ENCODE data around the gene SLC35E2B.

Gene SLC35E2B

DNA sequence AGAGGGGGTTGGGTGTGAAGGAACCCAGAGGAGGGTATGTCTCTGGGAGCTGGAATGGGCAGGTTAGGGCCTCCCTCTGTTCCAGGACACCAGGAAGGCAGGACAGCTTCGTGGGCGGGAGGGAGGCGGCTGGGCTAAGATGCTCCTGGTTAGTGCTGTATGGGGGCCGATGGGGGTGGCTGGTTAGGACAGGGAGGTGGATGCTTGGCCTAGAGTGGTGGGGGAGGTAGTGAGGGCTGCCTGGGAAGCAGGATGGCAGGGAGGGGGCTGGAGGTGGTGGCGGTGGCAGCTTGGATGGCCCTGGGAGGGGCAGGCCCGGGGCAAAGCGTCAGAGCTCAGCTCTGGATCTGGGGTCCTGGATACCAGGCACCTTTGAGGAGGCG, 66.8 kb downstream of the SLC35E2B start:
- H3K4me1 ChIP-seq (ENCODE audit: control insufficient read depth, insufficient read depth, low read length) = no peaks in the 10 kb centered on the region

DNA sequence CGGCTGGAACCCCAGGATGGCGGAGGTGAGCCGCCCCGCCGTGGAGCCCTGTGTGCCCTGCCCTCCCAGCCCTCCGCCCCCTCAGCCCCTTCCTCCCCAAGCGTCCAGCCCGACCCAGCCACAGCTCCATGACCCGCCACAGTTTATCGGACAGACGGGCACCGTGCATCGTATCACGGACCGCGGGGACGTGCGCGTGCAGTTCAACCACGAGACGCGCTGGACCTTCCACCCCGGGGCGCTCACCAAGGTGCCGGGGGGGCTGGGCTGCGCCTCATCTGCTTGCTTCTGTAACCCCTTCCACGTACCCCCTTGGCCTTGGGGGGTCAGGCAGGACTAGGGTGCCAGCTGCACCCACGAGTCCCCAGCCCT, 67.2 kb downstream of the SLC35E2B start:
- Histone ChIP-seq H3K36me3 (ENCODE audit: control insufficient read depth, insufficient read depth, low read length) (no peaks in the 10 kb centered on the region; the same call in 1 of the 2 replicates), H3K4me1 (ENCODE audit: control insufficient read depth, insufficient read depth, low read length) (no peaks in the 10 kb centered on the region), H3K9ac (ENCODE audit: low read length) (no peak overlapping the region), H3K9me3 (ENCODE audit: control insufficient read depth, insufficient read depth, low read depth, low read length) (no peaks in the 10 kb centered on the region), H3K27ac (ENCODE audit: low read depth, low read length) (no peak overlapping the region), H3K27me3 (ENCODE audit: control insufficient read depth, insufficient read depth, low read length) (no peaks in the 10 kb centered on the region), H3K4me3 (ENCODE audit: low read depth, low read length) (no peak overlapping the region)

More for the DNA sequence above, 66.8 kb downstream of the SLC35E2B start:
- no peaks in the 10 kb centered on the region for H3K27me3 ChIP-seq (ENCODE audit: control insufficient read depth, insufficient read depth, low read length)
- no peak overlapping the region for H3K9ac ChIP-seq (ENCODE audit: low read length)
- no peak overlapping the region for H3K27ac ChIP-seq (ENCODE audit: low read depth, low read length)
- H3K36me3 ChIP-seq (ENCODE audit: control insufficient read depth, insufficient read depth, low read length) = no peaks in the 10 kb centered on the region; the same call in 1 of the 2 replicates
- H3K4me3 ChIP-seq (ENCODE audit: low read depth, low read length) = no peak overlapping the region
- H3K9me3 ChIP-seq (ENCODE audit: control insufficient read depth, insufficient read depth, low read depth, low read length) = no peaks in the 10 kb centered on the region

DNA sequence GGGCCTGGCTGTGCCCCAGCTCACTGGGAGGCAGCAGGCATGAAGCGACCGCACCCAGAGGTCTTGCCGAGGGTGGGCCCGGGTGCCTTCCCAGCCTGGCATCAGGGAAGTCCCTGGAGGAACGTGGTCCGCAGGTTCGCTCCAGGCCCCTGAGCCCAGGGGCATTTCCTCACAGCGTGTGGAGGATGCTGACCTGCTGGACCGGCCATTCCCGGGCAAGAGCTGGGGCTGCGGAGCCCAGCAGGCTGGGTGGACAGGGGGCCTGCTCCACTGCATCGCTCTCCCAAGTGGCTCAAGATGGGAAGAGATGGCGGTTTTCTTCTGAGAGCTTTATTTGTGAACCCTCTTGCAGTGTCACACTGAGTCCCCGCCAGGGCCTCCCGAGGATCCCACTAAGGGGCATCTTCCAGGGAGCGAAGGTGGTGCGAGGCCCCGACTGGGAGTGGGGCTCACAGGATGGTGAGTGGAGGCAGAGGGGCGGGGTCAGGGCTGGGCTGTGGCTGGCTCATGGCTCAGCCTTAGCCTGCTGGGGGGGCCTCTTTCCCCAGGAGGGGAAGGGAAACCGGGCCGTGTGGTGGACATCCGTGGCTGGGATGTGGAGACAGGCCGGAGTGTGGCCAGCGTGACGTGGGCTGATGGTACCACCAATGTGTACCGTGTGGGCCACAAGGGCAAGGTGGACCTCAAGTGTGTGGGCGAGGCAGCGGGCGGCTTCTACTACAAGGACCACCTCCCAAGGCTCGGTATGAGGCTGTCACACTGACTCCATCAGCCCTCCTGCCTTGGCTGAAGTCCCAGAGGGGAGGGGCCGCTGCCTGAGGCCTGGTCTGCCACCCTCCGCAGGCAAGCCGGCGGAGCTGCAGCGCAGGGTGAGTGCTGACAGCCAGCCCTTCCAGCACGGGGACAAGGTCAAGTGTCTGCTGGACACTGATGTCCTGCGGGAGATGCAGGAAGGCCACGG, 67.9 kb downstream of the SLC35E2B start:
- no peaks in the 10 kb centered on the region for H3K9me3 ChIP-seq (ENCODE audit: control insufficient read depth, insufficient read depth, low read depth, low read length)
- H3K4me3 ChIP-seq (ENCODE audit: low read depth, low read length) = no peak overlapping the region
- no peak overlapping the region for H3K27ac ChIP-seq (ENCODE audit: low read depth, low read length)
- no peaks in the 10 kb centered on the region; the same call in 1 of the 2 replicates for H3K36me3 ChIP-seq (ENCODE audit: control insufficient read depth, insufficient read depth, low read length)
- H3K9ac ChIP-seq (ENCODE audit: low read length) = no peak overlapping the region
- H3K4me1 ChIP-seq (ENCODE audit: control insufficient read depth, insufficient read depth, low read length) = no peaks in the 10 kb centered on the region
- no peaks in the 10 kb centered on the region for H3K27me3 ChIP-seq (ENCODE audit: control insufficient read depth, insufficient read depth, low read length)

DNA sequence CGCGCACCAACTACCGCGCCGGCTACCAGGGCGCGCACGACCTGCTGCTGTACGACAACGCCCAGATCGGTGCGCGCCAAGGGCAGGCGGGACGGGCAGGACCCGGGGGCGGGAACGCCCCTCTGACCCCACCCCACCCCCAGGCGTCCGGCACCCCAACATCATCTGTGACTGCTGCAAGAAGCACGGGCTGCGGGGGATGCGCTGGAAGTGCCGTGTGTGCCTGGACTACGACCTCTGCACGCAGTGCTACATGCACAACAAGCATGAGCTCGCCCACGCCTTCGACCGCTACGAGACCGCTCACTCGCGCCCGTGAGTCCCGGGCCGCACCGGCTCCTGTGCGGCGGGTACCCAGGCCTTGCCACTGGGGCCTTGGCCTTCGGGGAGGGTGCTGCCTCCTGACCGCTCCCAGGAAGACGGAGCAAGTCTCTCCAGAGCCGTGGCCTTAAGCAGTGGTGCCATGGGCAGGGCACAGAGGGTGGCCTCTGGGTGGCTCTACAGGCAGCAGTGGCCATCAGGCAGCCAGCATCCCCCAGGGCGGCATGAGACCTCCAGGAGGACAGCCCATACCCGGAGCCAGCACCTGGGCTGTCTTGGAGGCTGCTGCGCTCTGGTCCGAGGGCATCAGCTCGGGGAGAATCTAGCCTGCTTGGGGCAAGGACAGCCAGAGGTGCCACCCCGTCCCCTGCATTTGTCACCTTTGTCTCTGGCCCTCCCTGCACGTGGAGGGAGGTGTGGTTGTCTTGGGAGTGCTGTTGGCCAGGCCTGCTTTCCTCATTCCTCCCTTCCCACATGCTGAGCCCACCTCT, 68.8 kb downstream of the SLC35E2B start:
- Histone ChIP-seq H3K9me3 (ENCODE audit: control insufficient read depth, insufficient read depth, low read depth, low read length) (no peaks in the 10 kb centered on the region), H3K4me1 (ENCODE audit: control insufficient read depth, insufficient read depth, low read length) (no peaks in the 10 kb centered on the region), H3K36me3 (ENCODE audit: control insufficient read depth, insufficient read depth, low read length) (no peaks in the 10 kb centered on the region; the same call in 1 of the 2 replicates), H3K27me3 (ENCODE audit: control insufficient read depth, insufficient read depth, low read length) (no peaks in the 10 kb centered on the region), H3K4me3 (ENCODE audit: low read depth, low read length) (no peak overlapping the region), H3K9ac (ENCODE audit: low read length) (no peak overlapping the region), H3K27ac (ENCODE audit: low read depth, low read length) (no peak overlapping the region)

DNA sequence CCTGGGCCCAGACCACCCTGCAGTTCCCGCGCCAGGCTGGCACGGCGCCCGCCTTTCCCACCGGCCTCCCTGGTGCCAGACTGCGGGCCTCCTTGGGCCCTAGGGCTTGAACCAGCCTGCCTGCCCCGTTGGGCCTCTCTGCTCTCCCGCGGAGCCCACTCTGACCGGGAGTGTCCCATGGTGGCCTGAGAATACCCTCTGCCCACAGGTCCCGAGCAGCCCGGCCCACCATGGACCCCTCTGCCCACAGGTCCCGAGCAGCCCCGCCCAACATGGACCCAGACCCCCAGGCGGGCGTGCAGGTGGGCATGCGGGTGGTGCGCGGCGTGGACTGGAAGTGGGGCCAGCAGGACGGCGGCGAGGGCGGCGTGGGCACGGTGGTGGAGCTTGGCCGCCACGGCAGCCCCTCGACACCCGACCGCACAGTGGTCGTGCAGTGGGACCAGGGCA, 69.4 kb downstream of the SLC35E2B start:
- no peaks in the 10 kb centered on the region for H3K36me3 ChIP-seq (ENCODE audit: control insufficient read depth, insufficient read depth, low read length)
- H3K4me3 ChIP-seq (ENCODE audit: low read depth, low read length) = no peak overlapping the region
- no peak overlapping the region for H3K9ac ChIP-seq (ENCODE audit: low read length)
- no peaks in the 10 kb centered on the region for H3K27me3 ChIP-seq (ENCODE audit: control insufficient read depth, insufficient read depth, low read length)
- H3K27ac ChIP-seq (ENCODE audit: low read depth, low read length) = no peak overlapping the region
- no peaks in the 10 kb centered on the region for H3K9me3 ChIP-seq (ENCODE audit: control insufficient read depth, insufficient read depth, low read depth, low read length)
- H3K4me1 ChIP-seq (ENCODE audit: control insufficient read depth, insufficient read depth, low read length) = no peaks in the 10 kb centered on the region

DNA sequence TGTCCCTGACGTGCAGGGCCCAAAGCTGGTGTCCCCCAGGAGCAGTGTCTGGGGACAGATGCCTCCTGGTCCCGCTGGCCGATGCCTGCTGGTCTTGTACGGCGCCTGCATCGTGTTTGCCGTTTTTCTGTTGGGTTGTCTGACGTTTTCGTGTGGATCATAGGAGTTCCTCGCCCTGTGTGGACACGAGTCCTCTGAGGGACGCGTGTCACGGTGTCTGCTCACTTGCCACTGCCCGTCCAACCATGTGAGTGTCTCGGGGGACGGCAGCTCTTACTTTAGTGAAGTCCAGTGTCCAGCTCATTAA, 69.9 kb downstream of the SLC35E2B start:
- Histone ChIP-seq H3K4me1 (ENCODE audit: control insufficient read depth, insufficient read depth, low read length) (no peaks in the 10 kb centered on the region), H3K4me3 (ENCODE audit: low read depth, low read length) (no peak overlapping the region), H3K9ac (ENCODE audit: low read length) (no peak overlapping the region), H3K27me3 (ENCODE audit: control insufficient read depth, insufficient read depth, low read length) (no peaks in the 10 kb centered on the region), H3K9me3 (ENCODE audit: control insufficient read depth, insufficient read depth, low read depth, low read length) (no peaks in the 10 kb centered on the region), H3K36me3 (ENCODE audit: control insufficient read depth, insufficient read depth, low read length) (peaks cover 5% of the 10 kb centered on the region), H3K27ac (ENCODE audit: low read depth, low read length) (no peak overlapping the region)

DNA sequence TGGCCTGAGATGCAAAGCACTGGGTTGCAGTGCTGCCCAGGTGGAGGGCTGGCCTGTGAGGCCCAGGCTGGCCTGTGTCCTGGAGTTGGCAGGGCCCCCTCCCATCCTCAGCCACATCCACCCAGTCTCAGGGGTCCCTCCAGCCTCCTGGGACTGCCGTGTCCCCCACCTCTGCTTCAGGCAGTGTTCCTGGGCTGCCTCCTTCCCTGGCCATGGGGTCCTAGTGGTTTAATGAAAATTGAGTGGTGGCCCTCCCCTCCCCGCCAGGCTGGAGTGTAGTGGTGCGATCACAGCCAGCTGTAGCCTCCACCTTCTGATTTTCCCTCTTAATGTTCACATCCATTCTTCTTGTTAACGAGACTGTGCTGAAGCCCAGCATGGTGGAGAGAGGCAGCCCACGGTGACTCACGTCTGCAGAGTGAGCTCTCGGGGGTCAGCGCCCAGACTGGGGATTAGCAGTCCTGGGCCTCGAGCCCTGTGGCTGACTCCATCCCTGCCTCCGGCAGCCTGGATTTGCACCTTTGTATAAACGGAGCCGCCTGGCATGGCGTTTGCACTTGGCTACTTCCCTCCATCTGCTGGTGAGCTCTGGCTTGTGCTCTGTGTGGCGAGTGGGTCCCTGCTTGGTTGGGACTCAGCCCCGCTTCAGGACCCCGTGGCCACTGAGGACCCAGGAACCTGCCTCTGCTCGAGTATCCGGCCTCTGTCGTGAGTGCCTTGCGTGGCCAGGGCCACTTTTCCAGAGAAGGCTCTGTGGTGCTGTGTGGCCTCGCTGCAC, 70.4 kb downstream of the SLC35E2B start:
- Histone ChIP-seq H3K27ac (ENCODE audit: low read depth, low read length) (no peak overlapping the region), H3K9me3 (ENCODE audit: control insufficient read depth, insufficient read depth, low read depth, low read length) (no peaks in the 10 kb centered on the region), H3K9ac (ENCODE audit: low read length) (no peak overlapping the region), H3K4me3 (ENCODE audit: low read depth, low read length) (no peak overlapping the region), H3K4me1 (ENCODE audit: control insufficient read depth, insufficient read depth, low read length) (no peaks in the 10 kb centered on the region), H3K27me3 (ENCODE audit: control insufficient read depth, insufficient read depth, low read length) (no peaks in the 10 kb centered on the region), H3K36me3 (ENCODE audit: control insufficient read depth, insufficient read depth, low read length) (peaks cover 6% of the 10 kb centered on the region)

DNA sequence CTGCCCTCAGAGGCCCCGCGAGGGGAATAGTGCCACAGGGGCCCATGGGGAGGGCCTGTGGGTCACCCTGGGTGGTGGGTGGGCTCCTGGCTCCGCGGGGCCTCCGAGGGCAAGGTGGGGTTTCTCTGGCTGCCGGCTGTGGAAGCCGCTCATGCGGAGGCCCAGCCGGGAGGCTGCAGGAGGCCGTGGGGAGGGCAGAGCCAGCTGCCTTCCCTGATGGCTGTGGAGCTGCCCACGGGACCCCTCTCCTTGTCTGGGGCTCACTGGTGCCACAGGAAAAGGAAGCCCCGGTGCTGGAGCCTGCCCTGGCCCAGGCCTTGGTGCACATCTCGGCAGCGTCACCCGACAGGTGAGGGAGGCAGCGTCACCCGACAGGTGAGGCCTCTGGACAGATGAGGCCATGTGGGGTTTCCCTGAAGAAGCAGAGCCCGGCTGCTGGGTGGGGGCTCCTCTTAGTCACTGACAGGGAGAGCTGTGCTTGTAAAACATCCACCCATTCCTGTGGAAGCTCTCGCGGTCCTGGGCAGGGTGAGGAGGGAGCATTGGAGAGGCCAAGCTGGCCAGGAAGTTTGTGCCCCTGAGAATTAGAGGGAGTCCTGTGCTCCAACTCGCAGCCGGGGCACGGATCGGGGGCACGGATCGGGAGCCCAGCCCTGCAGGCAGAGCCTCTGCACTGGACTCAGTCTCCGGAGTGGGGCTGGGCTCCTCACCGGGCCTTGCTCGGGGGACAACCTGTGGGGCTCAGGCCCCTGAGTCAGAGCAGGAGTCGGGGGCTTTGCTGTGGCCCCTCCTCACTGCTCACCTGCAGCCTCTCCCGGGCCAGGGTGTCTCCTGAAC, 71.2 kb downstream of the SLC35E2B start:
- Histone ChIP-seq H3K9me3 (ENCODE audit: control insufficient read depth, insufficient read depth, low read depth, low read length) (no peaks in the 10 kb centered on the region), H3K27ac (ENCODE audit: low read depth, low read length) (no peak overlapping the region), H3K4me1 (ENCODE audit: control insufficient read depth, insufficient read depth, low read length) (peaks cover 6% of the 10 kb centered on the region; the same call in 1 of the 2 replicates), H3K4me3 (ENCODE audit: low read depth, low read length) (no peak overlapping the region), H3K27me3 (ENCODE audit: control insufficient read depth, insufficient read depth, low read length) (no peaks in the 10 kb centered on the region), H3K36me3 (ENCODE audit: control insufficient read depth, insufficient read depth, low read length) (peaks cover 6% of the 10 kb centered on the region), H3K9ac (ENCODE audit: low read length) (no peak overlapping the region)

DNA sequence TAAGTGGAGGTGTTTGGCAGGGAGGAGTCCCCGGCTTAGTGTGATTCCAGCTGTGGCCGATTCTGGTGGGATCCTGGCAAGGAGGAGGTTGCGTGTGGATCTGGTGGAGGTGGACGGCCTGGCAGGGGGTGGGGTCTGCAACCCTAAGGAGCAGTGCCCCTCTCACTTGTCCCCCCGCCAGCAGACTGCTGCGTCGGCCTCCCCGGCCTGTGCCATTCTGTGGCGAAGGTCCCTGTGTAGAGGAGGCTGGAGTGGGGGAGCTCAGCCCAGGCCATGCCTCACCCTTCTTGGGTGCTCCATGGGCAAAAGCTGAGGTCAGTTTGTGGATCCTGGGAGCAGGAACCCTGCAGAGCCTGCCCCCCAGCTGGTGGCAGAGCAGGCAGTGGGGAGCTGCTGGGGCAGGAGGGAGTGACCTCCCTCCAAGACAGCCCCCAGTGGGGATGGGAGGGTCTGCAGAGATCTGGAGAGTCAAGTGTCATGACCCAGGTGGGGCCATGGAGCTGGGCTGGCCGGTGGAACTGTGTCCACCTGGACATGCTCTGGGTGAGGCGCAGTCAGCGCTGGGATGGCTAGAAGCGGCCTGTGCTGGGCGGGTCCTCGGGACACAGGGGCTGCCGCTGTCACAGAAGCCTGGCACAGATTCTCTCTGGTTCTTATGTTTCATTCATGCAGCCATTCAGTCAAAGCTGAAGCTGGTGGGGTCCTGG, 72.0 kb downstream of the SLC35E2B start:
- Histone ChIP-seq H3K36me3 (ENCODE audit: control insufficient read depth, insufficient read depth, low read length) (peaks cover 6% of the 10 kb centered on the region), H3K9me3 (ENCODE audit: control insufficient read depth, insufficient read depth, low read depth, low read length) (no peaks in the 10 kb centered on the region), H3K9ac (ENCODE audit: low read length) (no peak overlapping the region)

More for the DNA sequence above, 72.0 kb downstream of the SLC35E2B start:
- Histone ChIP-seq H3K4me1 (ENCODE audit: control insufficient read depth, insufficient read depth, low read length) (peaks cover 6% of the 10 kb centered on the region; the same call in 1 of the 2 replicates), H3K4me3 (ENCODE audit: low read depth, low read length) (no peak overlapping the region), H3K27me3 (ENCODE audit: control insufficient read depth, insufficient read depth, low read length) (no peaks in the 10 kb centered on the region), H3K27ac (ENCODE audit: low read depth, low read length) (no peak overlapping the region)

Measured in HUES6 (cell line).